VCaP (cell line): ENCODE measurements around the gene AMT.

Experiments used
- H3K27ac ChIP-seq: fragments of 450-650 bp; 2 replicates; pipeline ENCODE4 v1.5.1; 2017
- TF ChIP-seq, protein P1 (sequence below): fragments of 450-650 bp; conservative IDR thresholded peaks from 2 replicates; pipeline ENCODE4 v1.5.1; 2017; ENCODE audit warnings: mild to moderate bottlenecking, moderate library complexity

The AMT gene

GRCh38 chr3:49453621-49454020 lies 31.3 kb upstream of the AMT start:
- H3K27ac ChIP-seq = no peak overlapping the region
- TF ChIP-seq, protein P1, sequence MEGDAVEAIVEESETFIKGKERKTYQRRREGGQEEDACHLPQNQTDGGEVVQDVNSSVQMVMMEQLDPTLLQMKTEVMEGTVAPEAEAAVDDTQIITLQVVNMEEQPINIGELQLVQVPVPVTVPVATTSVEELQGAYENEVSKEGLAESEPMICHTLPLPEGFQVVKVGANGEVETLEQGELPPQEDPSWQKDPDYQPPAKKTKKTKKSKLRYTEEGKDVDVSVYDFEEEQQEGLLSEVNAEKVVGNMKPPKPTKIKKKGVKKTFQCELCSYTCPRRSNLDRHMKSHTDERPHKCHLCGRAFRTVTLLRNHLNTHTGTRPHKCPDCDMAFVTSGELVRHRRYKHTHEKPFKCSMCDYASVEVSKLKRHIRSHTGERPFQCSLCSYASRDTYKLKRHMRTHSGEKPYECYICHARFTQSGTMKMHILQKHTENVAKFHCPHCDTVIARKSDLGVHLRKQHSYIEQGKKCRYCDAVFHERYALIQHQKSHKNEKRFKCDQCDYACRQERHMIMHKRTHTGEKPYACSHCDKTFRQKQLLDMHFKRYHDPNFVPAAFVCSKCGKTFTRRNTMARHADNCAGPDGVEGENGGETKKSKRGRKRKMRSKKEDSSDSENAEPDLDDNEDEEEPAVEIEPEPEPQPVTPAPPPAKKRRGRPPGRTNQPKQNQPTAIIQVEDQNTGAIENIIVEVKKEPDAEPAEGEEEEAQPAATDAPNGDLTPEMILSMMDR = no peak

DNA sequence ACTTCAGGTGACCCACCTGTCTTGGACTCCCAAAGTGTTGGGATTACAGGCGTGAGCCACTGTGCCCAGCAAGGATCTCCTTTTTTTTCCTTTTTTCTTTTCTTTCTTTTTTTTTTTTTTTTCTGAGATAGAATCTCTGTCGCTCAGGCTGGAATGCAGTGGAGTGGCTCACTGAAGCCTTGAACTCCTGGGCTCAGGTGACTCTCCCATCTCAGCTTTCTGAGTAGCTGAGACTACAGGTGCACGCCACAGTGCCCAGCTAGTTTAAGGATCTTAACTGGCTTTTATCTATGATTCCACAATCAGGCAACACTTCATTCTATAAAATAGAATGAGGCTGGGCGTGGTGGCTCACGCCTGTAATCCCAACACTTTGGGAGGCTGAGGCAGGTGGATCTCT lies 23.1 kb upstream of the AMT start:
- H3K27ac ChIP-seq = no peak overlapping the region
- TF ChIP-seq, protein P1 = no peak

DNA sequence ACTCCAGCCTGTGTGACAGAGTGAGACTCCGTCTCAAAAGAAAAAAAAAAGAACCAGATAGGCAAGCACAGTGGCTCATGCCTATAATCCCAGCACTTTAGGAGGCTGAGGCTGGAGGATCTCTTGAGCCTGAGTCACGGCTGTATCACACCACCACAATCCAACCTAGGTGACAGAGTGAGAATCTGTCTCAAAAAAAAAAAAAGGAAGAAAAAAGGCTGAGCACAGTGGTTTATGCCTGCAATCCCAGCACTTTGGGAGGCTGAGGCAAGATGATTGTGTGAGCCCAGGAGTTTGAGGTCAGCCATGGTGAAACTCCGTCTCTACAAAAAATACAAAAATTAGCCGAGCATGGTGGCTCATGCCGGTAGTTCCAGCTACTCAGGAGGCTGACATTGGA lies 12.5 kb upstream of the AMT start:
- TF ChIP-seq, protein P1 = no peak
- no peak overlapping the region for H3K27ac ChIP-seq

GRCh38 chr3:49428752-49429080 lies 6.4 kb upstream of the AMT start:
- peak overlapping the region; percentile 94 for H3K27ac ChIP-seq
- TF ChIP-seq, protein P1 = peak; percentile 19; the same call in 1 of the 2 replicates

- TF ChIP-seq, protein P1 = no peak
Measured at GRCh38 chr3:49427586-49427985, 5.3 kb upstream of the AMT start.

DNA sequence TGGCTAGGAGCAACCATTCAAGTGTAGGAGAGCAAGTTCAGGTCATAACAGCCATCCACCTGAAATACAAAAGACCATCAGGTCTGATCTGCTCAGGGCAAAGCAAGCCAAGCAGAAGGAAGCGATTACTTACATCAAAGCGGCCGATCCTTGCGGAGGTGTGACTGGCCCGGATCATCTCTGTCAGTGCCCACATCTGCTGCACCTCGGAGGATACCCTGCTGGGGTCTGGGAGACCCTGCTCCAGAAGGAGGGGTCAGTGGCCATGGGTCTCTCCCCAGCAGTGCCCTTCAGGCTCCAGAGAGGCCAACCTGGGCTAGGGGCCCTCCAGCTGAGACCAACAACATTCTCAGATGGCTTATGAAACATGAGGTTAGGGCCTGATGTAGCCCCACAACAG lies 2.5 kb upstream of the AMT start:
- no peak overlapping the region for H3K27ac ChIP-seq
- TF ChIP-seq, protein P1 = no peak

More at GRCh38 chr3:49427586-49427985, 5.3 kb upstream of the AMT start:
- H3K27ac ChIP-seq = no peak overlapping the region

DNA sequence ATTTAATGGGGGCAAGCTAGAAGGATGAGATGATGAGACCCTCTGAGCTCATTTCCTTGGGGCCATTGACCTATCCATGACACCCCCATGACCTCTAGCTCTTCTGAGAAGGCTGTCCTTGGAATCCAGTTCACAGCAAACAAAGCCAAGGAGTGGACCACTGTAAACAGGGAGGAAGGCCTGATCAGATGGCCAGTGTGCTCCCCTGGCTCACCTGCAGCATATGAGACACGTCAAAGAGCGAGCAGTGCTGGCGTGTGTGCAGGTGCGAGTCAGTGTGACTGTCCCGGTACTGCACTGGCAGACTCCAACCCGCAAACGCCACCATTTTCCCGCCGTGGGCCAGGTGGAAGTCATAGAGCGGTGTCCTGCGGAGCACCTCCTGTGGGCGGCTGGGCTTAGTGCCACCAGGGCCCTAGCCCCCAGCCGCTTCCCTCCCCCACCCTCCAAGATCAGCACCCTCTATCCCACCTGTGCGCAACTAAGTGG lies 339 bp downstream of the AMT start:
- no peak overlapping the region for H3K27ac ChIP-seq
- TF ChIP-seq, protein P1 = no peak
